GM12872 (cell line): ENCODE results near the gene CNTNAP5.

Source experiments
- CTCF ChIP-seq: IDR thresholded peaks from 3 replicates; pipeline ENCODE4 v1.5.1; 2011; ENCODE audit warnings: low read depth, mild to moderate bottlenecking, low read length, moderate library complexity; ENCODE audit not compliant: insufficient read depth

The CNTNAP5 gene

DNA sequence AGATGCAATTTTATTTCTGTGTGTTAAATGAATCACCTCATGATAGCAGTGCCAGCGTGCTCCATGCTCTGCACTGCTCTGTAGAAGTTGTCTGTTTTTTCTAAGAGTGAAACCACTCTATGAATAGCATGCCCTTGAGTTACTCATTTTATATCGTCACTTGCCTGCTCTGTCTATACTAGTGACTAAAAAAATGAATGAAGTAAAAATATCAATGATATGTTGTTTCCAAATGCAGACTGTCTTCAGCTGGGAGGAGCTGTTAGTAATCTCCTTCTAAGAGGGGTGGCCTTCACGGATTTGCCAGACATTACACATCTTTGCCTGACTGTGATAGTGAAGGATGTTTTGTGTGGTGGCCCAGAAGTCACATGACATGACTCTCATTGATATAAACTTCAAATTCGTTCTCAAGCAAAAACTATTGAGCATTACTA, 852.1 kb downstream of the CNTNAP5 start:
- TF ChIP-seq CTCF = no peak

DNA sequence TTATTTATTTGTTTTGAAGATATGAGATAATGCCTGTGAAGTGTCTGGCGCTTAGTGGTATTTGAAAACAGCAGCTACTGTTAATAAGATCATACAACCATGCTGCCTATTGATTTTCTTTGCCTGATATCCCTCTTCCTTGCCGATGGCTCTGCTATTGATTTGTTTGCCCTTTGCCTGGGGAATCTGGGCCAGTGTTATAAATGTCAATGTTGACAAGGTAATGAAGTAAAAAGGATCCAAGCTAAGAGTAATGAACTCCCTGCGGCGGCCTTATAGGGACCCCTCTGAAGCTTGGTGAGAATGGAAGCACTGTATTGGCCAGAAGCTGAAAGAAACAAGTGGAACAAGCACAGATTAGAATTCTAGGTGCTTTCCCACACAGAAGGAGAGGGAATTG, 854.6 kb downstream of the CNTNAP5 start:
- TF ChIP-seq CTCF = no peak

DNA sequence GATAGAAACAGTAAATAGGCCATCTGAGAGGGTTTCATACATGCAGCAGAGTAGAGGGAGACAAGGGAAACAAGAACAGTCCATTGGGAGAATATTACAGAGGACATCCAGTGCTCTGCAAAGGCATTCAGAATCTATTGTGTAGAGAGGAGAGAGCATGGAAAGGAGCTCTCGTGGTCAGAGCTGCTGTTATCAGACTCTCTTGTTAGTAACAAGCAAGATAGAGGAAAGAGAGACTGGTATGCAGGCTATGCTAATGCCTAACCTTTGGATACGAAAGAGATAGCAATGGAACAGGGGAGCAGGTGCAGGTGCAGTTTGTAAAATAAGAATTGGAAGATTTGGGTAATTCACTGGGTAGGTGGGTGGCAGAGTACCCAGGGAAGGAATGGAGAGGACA, 855.9 kb downstream of the CNTNAP5 start:
- no peak for TF ChIP-seq CTCF

GRCh38 chr2:124882423-124882822, 857.3 kb downstream of the CNTNAP5 start:
- no peak for TF ChIP-seq CTCF

DNA sequence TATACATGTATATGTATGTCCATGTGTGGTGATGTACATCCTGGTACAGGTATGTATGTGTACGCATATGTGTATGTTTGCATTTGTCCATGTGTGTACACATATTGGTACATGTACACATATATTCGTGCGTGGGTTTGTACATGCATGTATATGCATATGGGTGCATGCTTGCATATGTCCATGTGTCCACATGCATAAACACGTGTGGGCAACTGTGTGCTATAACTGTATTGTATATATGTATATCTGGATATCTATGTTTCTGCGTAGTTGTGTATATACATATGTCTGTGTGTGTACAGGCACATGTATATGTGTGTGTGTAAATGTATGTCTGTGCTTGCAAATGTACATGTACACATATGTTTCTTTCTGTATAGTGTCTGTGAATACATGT, 858.5 kb downstream of the CNTNAP5 start:
- no peak for TF ChIP-seq CTCF

DNA sequence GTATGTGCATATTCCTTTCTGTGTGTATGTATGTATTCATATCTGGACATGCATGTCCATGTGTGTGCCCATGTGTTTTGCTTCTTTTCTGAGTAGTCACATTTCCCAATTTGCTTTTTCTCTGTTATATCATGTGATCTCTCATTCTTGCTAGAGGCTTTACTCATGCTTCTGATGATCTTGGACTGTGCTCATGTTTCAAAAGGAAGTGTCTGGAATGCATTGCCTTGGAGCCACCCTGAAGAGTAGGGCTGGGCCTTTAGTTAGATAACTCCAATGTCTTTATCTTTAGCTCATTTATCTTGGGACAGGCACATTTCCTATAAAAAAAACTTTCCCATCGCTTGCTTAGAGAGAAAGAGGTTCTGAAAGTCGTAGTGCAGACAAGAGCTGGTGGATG, 859.2 kb downstream of the CNTNAP5 start:
- TF ChIP-seq CTCF = no peak

- no peak for TF ChIP-seq CTCF
Measured at GRCh38 chr2:124886216-124886615, 861.1 kb downstream of the CNTNAP5 start.

- no peak for TF ChIP-seq CTCF
Measured at GRCh38 chr2:124887466-124887865, 862.4 kb downstream of the CNTNAP5 start.
